Muscle of back (tissue), 11 donors: ENCODE measurements around the gene PDCD4. TPM values are rescaled to one million over a fixed set of nuclear protein-coding genes. Genes with fewer than 3 reads are reported as not detected.

Experiments
- DNase-seq, 3 donors: peaks; one replicate each; pipeline versions ENCODE4 v3.0.0 to v3.0.0-alpha.2; 2013
- polyA plus RNA-seq, 10 donors: library from polyadenylated mRNA; unstranded; fragments of 120-200 nt; gene quantifications; one replicate each; pipeline ENCODE4 v1.2.1, GENCODE V29; 2013; ENCODE audit not compliant: insufficient read length in 10 of 10

Gene PDCD4
- polyA plus RNA-seq, 10 donors, result 118 to 216 (median 146) TPM

DNA sequence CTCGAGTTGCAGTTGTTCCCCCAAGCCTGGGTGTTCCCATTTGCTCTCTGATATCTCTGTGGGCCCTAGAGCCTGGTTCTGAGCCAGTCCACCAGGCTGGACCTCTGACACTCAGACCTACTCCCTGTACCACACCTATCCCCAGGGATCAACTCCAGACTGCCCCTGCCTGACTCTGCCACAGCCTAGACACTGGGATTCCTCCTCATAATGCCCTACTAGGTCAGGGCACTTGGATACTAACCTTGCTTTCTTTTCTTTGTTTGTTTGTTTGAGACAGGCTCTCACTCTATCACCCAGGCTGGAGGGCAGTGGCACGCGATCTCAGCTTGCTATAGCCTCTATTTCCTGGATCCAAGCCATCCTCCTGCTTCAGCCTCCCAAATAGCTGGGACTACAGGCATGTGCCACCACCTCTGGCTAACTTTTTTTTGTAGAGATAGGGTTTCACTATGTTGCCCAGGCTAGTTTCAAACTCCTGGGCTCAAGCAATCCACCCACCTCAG lies 30.8 kb upstream of the PDCD4 start:
- DNase-seq, result no peak

DNA sequence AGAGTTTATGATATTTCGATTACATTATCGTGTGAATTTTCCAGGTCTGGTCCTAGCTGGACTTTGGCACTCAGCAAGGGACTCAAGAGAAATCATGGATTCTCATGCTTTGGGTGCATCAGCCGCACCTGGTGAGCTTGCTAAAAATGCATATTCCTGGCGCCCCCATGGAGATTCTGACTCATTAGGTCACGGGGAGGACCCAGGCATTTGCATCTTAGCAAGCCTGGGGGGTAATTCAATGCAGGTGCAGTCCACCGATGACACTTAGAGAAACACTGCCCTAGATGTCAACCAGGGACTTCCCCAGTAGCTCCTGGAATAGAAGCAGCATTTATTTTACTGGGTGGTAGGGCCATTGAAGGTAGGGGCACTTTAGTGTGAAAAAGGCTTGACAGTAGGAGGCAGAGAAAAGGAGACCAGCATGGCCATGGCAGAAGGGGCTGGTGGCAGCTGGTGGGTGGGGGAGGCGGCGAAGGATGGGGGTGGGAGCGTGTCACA lies 29.9 kb upstream of the PDCD4 start:
- DNase-seq, result no peak

DNA sequence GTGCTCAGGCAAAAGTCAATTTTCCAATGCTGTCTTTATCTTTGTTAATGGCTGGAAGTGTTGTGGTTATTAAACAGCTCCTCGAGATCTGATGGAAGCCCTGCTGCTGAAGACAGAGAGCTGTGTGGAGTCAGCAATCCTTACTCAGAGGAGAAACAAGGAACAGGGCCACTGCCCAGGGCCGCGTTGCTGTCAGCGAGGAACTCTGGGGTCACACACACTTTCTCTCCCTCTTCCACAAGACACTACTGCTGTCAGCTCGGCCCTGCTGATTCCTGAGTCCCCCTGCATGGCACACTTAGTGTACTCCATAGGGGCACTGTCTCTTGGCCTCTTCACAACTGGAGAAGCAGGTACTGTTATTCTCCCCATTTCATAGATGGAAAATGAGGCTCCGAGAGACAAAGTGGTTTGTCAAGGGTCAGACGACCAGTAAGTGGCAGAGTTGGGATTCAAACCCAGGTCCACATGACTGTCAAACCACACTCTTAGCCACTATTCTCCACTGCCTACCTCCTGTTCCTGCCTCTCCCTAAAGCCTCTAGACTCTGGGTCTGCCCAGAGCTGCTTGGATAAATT lies 29.3 kb upstream of the PDCD4 start:
- DNase-seq, result no peak

DNA sequence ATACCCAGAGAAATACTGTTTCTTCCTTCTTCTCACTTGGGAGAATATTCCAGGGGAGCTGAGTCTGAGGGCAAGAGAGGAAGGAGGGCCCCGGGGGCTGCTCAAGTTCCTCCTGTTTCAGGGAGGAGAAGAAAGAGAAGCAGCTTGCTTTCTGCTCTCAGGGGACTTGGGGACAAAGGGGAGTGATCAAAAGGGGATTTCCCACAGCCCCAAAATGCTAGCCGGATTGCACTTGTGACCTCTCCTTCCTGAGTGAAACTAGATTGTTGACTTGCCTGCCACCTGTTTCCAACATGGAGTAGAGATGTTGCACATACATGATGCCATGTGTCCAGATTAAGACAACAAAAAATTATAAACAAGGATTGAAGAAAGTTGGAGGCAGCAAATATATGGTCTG lies 28.7 kb upstream of the PDCD4 start:
- DNase-seq, result no peak

DNA sequence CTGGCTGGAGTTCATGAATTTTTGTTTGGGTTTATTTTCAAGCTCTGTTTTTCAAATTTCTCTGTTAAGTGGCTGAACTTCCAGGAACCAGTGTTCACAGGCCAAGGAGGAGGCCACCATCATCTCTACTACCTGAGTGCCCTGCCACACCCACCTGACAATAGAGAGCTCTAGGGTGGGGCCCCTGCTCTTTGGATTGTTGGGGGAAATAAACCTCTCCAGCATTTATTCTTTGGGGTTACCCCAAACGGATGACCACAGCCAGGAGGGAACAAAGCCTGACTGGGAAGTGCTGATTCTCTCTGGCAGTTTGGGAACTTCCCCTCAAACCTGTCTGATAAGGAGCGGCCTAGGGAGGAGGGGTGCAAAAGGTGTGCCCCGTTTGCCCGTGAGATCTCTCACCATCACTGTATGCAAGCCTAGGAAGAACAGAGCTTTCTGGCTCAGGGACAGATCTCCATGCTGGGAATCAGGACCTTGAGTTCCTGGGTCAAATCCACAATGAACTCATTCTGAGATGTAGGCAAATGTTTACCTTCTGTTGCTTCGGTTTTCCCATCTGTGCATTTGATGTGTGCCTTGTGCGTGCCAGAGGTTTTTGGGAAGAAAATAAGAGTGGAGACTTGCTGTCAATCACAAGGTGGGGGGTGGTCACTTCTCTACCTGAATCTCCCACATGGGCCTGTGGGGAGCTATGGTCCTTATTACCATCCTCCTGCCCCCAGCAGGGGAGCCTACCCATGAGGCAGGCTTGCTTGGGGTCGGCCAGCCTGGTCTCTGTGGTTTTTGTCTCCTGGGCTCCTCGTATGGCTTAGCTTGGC lies 27.7 kb upstream of the PDCD4 start:
- DNase-seq, result no peak

DNA sequence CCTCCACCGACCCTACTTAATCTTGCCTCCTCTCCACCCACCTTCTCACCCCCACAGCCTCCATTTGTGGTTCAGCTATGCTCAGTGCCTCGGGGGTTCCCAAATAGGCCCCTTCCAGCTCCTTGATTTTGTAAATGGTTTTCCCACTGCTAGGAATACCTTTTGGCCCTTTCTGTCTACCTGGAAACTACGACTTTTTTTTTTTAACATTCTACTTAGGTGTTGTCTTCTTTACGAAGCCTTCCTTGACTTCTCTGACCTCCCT lies 27.2 kb upstream of the PDCD4 start:
- no peak for DNase-seq

DNA sequence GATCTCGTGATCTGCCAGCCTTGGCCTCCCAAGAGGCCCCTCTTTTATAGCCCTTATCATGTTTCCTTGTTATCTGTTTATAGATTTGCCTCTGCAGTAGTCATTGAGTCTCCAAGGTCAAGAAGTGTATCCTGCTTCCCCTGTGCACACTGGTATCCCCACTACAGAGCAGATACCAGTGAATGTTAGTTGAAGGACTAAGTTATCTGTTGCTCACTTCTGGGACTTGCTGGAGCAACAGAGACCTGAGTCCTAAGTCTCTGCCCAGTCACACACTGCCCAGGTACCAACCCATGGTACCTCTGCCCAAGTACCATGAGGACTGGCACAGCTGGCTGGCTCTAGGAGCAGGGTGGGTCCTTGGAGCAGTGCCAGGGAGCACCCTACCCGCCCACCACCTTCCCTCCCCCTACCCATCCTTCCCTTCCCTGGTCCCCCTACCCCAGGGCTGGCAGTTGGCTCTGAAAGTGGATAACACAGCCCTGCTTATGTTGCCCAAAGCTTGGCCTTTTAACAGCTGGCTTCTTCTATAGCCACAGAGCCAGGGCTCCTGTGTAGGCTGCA lies 26.5 kb upstream of the PDCD4 start:
- no peak for DNase-seq

DNA sequence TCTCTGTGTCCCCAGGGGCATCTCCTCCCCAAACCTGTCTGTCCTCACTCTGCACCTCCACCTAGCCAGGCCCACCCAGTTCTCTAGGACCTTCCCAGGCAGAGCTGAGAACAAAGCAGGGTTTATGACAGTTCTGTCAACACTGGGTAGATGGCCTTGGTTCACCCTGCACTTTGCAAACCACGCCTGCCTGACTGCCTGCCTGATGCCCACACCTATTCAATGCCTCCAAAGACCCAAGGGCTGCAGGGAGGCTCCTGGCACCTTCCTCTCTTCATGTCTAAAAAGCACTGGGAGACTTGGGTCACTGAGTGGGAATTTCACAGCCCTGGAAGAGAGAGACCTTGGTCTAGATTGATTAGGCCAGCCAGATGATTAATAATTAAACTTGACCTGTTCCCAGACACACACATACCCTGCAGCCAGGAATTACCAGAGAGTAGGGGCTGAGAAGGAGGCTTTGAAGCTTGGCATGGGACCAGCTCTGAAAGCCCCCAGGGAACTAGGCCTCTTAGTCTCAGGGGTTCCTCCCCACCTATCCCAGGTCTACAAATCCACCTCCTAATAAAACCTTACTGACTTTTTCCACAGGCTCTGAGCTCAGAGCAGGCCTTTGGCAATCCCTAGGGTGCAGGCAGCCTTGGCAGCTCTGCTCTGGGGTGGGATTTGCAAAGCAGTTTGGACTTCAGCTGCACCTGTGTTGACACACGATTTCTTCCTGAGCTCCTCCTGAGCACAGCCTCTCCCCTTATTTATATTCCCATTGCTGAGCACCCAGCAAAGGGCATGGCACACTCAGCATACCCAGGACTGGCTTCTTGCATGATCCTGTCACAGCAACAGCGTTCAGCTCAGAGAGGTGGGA lies 25.7 kb upstream of the PDCD4 start:
- no peak for DNase-seq

DNA sequence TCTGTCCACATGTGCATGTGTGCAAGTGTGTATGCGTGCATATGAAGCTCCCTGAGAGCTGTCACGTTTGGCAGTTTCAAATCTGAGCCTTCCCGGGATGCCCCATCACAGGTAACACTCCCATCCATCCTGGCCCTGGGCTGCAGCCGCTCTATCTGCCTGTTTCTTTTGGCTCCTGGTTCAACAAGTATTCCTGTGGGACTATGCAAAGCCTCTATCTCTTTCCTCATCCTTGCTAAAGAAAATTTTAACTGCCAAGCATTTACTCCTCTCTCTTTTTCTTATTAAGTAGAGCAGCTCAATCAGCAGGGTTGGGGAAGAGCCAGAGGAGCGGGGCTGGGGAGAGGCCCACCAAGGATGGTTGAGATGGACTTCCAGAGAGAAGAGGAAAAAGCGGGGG lies 24.4 kb upstream of the PDCD4 start:
- peak in 1 of 3 donors; percentile 51 for DNase-seq

DNA sequence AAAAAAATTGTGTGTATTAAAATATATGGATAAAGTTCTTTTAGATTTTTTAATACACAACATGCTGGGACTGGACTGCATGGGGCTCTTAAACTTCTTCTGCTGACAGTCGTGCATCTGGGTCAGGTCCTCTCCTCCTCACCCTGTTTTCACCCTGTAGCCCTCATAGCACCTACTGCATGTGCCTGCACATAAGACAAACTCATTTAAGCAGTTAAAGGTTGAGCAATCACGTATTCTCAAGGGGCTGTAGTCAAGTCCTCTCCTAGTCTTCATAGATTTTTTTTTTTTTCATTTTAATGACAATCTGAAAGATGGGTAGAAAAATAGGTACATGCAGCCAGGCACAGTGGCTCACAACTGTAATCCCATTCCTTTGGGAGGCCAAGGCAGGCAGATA lies 23.6 kb upstream of the PDCD4 start:
- DNase-seq, result no peak

DNA sequence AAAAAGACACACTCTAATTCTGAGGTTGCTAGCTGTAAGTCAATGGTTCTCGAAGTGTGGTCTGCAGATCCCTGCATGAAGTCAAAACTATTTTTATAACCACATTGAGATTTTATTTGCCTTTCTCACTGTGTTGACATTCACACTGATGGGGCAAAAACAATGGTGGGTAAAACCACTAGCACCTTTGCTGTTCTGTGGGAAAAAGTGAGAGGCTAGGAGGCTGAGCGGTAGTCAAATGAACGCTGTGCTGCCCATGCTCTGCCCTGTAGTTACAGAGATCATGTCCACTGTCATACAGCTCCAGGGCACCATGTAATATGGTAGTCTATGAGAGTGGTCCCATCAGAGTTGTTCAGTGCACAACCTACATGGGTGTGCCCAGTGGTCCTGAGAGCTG lies 21.6 kb upstream of the PDCD4 start:
- DNase-seq, result no peak

DNA sequence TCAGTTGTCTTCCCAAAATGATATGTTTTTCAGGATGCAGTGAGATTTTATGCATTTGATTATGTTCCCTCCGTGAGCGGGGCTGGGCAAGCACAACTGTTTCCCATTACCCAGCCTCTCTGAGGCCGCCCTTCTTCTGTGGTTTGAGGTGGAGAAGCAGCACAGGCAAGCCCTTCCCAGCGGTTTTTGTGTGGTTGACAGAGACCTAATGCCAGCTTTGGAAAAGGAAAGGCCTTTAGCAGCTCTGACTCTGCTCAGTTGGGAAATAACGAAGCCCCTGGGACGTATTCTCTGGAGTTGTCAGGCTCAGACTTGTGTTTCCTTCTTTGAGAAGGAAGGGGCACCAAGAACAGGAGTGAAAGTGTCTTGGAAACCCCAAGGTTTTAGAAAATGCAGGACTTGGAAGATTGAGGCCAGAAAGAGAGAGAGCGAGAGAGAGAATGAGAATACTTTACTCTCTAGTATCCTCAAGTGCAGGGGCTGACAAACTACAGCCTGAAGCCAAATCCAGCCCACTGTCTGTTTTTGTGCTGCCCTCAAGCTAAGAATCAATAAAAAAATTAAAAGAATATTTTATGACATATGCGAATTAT lies 20.6 kb upstream of the PDCD4 start:
- DNase-seq, result peak in 1 of 3 donors; percentile 45

DNA sequence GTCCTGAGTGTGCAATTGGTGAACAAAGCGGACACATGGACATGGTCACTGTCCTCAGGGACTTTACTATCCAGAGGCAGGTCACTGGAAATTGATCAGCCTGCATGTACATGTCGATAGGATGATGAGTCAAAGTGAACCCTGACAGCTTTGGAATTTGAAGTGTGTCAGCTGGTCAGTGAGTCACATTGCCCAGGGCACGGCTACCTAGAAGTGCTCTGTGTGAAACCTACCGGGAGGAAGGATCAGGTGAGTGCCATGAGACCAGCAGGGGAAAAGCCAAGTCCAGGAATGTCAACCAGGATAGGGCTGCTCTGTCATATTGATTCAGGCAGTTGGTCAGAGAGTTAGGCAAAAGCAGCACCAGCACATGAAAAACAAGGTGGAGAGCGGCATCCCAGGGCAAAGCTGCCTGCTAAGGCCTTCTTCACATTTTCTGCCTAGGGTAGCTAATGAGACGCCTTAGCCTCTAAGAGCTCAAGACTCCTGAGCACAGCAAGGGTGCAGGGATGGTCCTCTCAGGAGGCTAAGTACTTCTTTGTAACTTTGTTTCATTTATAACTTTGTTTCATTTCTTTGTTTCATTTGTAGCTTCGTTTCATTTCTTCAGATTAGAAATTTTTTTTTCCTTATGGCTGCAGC lies 19.4 kb upstream of the PDCD4 start:
- no peak for DNase-seq

DNA sequence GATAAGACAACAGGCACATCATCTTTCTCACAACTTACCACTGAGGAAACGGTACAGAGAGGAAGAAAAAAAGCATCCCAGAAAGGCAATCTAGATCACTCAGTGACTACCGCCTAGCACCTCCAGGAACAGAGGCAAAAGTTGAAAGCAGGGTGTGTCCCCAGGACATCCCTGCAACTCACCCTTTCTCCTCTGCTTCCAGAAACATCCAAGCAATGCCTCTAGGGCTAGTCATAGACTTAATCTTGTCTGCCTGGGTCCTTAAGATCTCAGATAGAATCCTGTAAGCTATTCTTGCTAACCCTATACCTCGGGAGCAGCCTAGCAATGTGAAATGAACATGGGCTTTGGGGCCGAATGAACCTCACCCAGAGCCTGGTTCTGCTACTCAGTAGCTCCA lies 18.8 kb upstream of the PDCD4 start:
- no peak for DNase-seq

DNA sequence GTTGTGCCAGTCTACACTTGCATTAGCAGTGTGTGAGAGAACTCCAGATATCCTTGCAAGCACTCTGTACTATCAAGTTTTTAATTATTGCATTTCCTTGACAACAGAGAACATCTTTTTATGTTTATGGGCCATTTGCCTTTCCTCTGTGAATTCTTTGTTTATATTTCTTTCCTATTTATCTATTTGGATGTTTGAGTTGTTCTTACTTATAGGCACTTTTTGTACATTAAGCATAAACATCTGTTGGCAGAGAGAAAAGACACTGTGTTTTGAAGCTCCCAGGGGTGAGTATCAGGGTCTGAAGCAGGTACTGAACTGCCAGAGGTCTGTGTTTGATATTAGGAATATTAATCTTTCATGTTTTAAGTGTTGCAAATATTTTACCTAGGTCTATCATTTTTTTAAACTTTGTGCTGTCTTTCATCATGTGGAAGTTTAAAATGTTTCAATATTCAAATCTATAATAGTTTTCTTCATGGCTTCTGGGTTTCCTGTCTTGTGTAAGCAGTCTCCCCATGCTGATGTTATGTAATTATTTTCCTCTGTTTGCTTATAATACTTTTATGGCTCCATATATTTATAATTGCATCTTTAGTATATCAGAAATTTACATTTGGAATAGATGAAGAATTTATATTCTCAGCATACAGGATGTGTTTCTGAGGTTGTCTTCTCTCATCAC lies 17.7 kb upstream of the PDCD4 start:
- no peak for DNase-seq

DNA sequence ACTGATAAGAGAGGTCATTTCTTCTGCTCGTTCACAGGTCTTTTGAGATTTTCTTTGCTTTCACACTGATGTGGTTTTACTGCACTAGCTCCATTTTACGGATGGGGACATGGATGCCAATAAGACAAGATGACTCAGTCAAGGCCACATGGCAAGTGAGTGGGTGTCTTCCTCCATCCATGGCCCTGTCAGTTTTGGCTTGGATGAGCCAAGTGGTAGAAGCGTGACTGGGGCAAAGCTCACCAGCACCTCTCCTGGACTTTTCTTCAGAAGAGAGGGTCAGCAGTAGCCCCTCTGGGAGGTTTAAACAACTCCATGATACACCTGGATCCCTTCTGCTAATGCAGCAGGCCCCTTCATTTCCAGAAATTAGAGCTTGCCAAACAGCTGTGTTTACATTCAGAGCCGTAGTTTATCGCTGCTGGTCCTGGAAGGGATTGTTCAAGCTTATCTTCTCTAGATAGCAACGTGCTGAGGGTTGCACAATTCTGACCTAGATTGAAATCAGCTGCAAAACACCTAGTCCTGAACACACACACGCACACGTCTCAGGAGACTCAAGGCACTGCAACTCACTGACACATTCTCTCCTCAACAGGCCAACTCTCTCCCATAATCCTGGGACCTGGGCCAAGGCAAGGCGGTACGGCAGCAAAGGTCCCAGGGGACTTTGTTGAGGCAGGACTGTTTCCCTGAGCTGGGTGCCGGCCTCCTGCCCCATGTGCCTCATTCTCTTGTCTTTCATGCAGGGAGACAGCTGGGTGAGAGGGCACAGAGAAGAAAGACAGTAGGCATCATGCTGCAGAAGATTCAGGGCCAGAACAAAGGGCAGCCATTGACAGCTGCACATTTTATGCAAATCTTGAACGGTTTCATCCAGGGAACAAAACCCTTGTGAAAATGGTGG lies 14.2 kb upstream of the PDCD4 start:
- peak in 1 of 3 donors; percentile 74 for DNase-seq

DNA sequence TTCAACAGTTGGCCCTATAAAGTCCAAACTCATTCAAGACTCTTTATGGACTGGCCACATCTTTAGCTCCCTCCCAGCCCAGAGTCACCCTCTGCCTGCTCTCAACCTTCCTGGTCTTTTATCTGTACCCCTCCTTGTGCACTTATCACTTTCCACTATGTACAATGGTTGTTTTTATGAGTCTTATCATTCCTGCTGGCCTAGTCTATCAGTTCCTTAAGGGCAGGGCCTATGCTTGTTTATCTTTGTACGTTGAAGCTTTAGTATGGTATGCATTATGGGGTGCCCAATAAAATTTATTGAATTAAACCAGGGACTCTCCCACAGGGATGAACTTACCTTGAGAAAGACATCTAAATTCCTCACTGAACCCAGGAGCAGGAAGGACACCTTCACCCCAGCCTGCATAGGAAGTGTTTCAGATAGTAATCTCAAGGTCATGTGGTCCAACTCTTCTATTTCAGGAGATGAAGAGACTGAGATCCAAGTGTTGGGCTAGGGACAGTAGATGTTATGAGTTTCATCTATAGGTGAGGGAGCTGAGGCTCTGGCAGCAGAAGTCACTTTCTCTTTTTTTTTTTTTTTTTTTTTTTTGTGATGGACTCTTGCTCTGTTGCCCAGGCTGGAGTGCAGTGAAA lies 13.3 kb upstream of the PDCD4 start:
- no peak for DNase-seq

DNA sequence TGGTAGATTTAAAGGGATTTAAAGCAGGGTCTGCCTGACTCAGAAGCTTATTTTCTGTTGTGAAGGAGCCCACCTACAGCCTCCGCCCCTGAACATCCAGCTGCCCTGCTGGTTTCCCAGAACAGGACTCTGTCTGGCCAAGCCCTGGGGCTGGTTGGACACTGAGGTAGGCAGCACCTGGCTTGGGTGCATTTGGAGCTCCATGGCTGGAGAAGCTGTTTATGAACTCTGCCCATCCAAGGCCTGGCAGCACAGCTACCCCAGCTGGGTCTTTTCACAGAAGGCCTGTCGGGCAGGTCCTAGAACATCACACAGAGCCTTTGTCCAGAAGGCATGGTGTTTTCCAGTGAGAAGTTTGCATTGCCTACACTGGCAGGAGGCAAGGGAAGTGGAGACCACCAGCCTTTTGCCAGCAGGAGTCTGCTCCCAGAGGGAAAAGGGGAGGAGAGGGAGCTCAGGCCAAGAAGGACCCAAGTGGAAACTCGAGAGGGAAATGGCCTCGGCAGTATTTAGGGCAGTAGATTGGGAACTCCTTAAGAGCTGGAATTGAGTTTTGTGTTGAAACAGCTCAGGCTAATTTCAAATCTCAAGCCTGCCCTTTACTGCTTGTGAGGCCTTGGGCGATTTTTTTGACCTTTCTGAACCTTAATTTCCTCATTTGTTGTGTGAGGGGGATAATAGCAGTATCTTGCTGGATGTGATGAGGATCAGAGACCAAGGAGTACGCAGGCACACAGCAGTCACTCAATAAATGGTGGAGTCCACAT lies 12.3 kb upstream of the PDCD4 start:
- DNase-seq, result no peak
